Psoas muscle (tissue), 8 donors: ENCODE results near the gene MCM8. TPM values are rescaled to one million over a fixed set of nuclear protein-coding genes. Genes with fewer than 3 reads are reported as not detected.
A peak's percentile ranks its signal among the peaks of the same experiment; 100 is the strongest.

Experiments
- ATAC-seq, 4 donors: fragments of 200-7000 bp; cut with Tn5 transposase; one replicate each; pipeline ENCODE4 v1.9.1; 2020; ENCODE audit warnings: moderate library complexity in 3 of 4, mild to moderate bottlenecking in 2 of 4
- DNase-seq, 2 donors: peaks; one replicate each; pipeline ENCODE4 v3.0.0-alpha.2; 2020
- H3K27ac ChIP-seq: fragments of 200-600 bp; one replicate; pipeline ENCODE4 v1.8.0; 2022
- H3K27me3 ChIP-seq, 3 donors: fragments of 200-600 bp in 1 of 3; one replicate each; pipeline versions ENCODE4 v1.6.1 to v1.8.0; 2013 to 2022; ENCODE audit warnings: low read length in 2 of 3, mild to moderate bottlenecking in 2 of 3, moderate library complexity in 1 of 3; ENCODE audit not compliant: insufficient read depth in 3 of 3
- H3K36me3 ChIP-seq, 2 donors: fragments of 200-600 bp in 1 of 2; one replicate each; pipeline versions ENCODE4 v1.6.1 to v1.8.0; 2013 to 2022; ENCODE audit warnings: low read depth in 1 of 2, mild to moderate bottlenecking in 1 of 2, moderate library complexity in 1 of 2; ENCODE audit not compliant: insufficient read depth in 1 of 2
- H3K4me1 ChIP-seq: fragments of 200-600 bp; one replicate; pipeline ENCODE4 v1.8.0; 2022
- H3K4me3 ChIP-seq: fragments of 200-600 bp; one replicate; pipeline ENCODE4 v1.8.0; 2022; ENCODE audit warnings: mild to moderate bottlenecking
- H3K9me3 ChIP-seq: fragments of 200-600 bp; one replicate; pipeline ENCODE4 v1.8.0; 2022
- CTCF ChIP-seq: fragments of 200-600 bp; IDR thresholded peaks from one replicate; pipeline ENCODE4 v1.8.0; 2022; ENCODE audit warnings: antibody characterized with exemption
- WGBS, 3 donors: extraction: QIAGEN DNeasy Blood & Tissue Kit; methylation state at CpG; one replicate each; pipeline versions ENCODE4 v1.1.6 to v1.1.7; 2013; 5-methylcytosine and 5-hydroxymethylcytosine counted together
- intact Hi-C, 2 donors: fragments of 100-400 bp; cut with DNase I; formaldehyde crosslinking; loops; one replicate each; pipeline versions ENCODE4 v1.11.0 to v1.14.2; 2022
- polyA plus RNA-seq, 3 donors: library from polyadenylated mRNA; stranded (reverse); fragments of 200-250 nt; gene quantifications; one replicate each; pipeline ENCODE4 v1.2.3, GENCODE V29; 2013
- total RNA-seq, 4 donors: library from RNA; stranded (reverse); fragmentation: NEBNext Ultra II Directional in 2 of 4; extraction: Animal tissue kit (Norgen Biotek cat#: 25700) in 2 of 4; gene quantifications; one replicate each; pipeline versions ENCODE4 v1.2.1 to v1.2.4, GENCODE V29; 2021 to 2023
- donor health status: healthy with polysubstance abuse.
- donor health status: DM: no; HTN: no; CAD: no; lungs with moderate emphysema.
- donor health status: Bipolar disorder and iron deficiency.
- donor health status: healthy.
- donor health status: DM: yes; HTN: yes; CAD: no.
- donor health status: DM: no; HTN: no; CAD: no.
- donor health status: DM: no; HTN: no; CAD: no.
- donor health status: DM: yes; HTN: yes; CAD: no.

MCM8 gene
- total and polyA plus RNA-seq, 7 donors: 2.9 to 14.8 (median 6.2) TPM

GRCh38 chr20:6014017-6014416 lies 63.6 kb downstream of the MCM8 start:
- Histone ChIP-seq H3K36me3 (peaks cover 5 to 81% of the 10 kb centered on the region in 2 donors), H3K27me3 (no peaks in the 10 kb centered on the region), H3K9me3 (no peaks in the 10 kb centered on the region), H3K27ac (no peak overlapping the region), H3K4me3 (no peak overlapping the region), H3K4me1 (no peaks in the 10 kb centered on the region)
- no peak for DNase-seq
- ATAC-seq: no peak
- no peak for TF ChIP-seq CTCF
- intact Hi-C loops: no loop called here
- 81 to 84% (median 84%) methylated on average over 3 of the region's 3 CpGs for WGBS, 3 donors

GRCh38 chr20:6014957-6015356 lies 64.5 kb downstream of the MCM8 start:
- no peak overlapping the region for H3K27ac ChIP-seq

GRCh38 chr20:6017467-6017866 lies 67.0 kb downstream of the MCM8 start:
- Histone ChIP-seq H3K9me3 (no peaks in the 10 kb centered on the region), H3K27ac (no peak overlapping the region), H3K4me3 (no peak overlapping the region), H3K4me1 (no peaks in the 10 kb centered on the region), H3K36me3 (peaks cover 3 to 57% of the 10 kb centered on the region in 2 donors), H3K27me3 (no peaks in the 10 kb centered on the region)
- no peak for ATAC-seq
- TF ChIP-seq CTCF: no peak
- intact Hi-C loops: no loop called here
- no peak for DNase-seq

More at GRCh38 chr20:6014957-6015356, 64.5 kb downstream of the MCM8 start:
- DNase-seq: no peak
- Histone ChIP-seq H3K27me3 (no peaks in the 10 kb centered on the region), H3K4me3 (no peak overlapping the region), H3K4me1 (no peaks in the 10 kb centered on the region), H3K9me3 (no peaks in the 10 kb centered on the region), H3K36me3 (peaks cover 3 to 75% of the 10 kb centered on the region in 2 donors)
- WGBS, 3 donors: 82 to 88% (median 83%) methylated on average over 4 of the region's 4 CpGs
- intact Hi-C loops: no loop called here
- ATAC-seq: no peak
- no peak for TF ChIP-seq CTCF

- H3K9me3 ChIP-seq: no peaks in the 10 kb centered on the region
- peaks cover 0 to 55% of the 10 kb centered on the region in 2 donors for H3K36me3 ChIP-seq
- DNase-seq (no peak), ATAC-seq (peak in 3 of 4 donors; percentile 49 to 79 (median 74))
- WGBS, 3 donors: 71 to 87% (median 73%) methylated on average over 7 of the region's 7 CpGs
- no peaks in the 10 kb centered on the region for H3K4me1 ChIP-seq
- no peak overlapping the region for H3K27ac ChIP-seq
- intact Hi-C loops: no loop called here
- H3K27me3 ChIP-seq: no peaks in the 10 kb centered on the region
- H3K4me3 ChIP-seq: no peak overlapping the region
- TF ChIP-seq CTCF: no peak
Measured at GRCh38 chr20:6017880-6018279, 67.4 kb downstream of the MCM8 start.

- H3K36me3 ChIP-seq: peaks cover 5 to 35% of the 10 kb centered on the region in 2 donors
Measured at GRCh38 chr20:6024768-6025167, 74.3 kb downstream of the MCM8 start.

More at GRCh38 chr20:6024768-6025167, 74.3 kb downstream of the MCM8 start:
- H3K27ac ChIP-seq: no peak overlapping the region
- H3K9me3 ChIP-seq: no peaks in the 10 kb centered on the region
- DNase-seq (no peak), ATAC-seq (no peak)
- intact Hi-C loops: no loop called here
- no peak for TF ChIP-seq CTCF
- WGBS, 3 donors: 96 to 100% (median 98%) methylated on average over 1 of the region's 1 CpG
- no peak overlapping the region for H3K4me3 ChIP-seq
- H3K27me3 ChIP-seq: no peaks in the 10 kb centered on the region
- peaks cover 25% of the 10 kb centered on the region for H3K4me1 ChIP-seq
